ENCODE measurements around the gene CUX1.

DNA sequence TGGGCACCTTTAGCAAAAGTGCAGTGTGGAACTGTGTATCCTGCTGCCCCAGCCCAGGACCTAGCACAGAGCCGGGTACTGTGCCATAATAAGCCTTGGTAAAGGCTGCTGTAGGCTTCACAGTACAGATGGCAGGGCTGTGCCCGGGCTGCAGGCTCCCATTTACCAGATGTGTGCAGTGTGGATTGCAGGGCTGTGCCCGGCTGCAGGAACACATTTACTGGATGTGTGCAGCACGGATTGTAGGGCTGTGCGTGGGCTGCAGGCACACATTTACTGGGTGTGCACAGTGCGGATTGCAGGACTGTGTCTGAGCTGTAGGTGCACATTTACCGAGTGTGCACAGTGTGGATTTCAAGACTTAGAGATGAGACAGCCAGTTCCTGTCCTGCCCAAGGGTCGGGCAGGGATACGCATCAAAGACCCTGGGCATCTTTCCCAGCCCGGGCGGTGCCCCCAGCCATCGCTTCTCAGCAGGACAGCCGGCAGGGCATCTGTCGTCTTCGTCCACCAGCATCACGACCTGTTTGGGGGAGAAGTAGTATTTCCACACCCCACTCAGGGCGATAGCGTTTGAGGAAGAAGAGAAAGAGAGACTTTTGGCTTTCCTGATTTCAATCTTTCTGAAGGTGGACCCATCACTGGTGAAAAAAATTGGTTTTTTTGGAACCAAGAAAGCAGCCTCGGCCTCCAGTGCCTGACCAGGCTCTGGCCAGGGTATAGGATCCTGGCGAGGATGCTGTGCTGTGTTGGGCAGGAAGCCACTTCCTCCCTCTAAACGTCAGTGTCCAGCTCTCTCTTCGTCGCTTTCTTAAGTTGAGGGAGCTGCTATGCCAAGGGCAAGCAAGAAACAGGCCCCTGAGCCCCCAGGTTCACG lies 180.8 kb downstream of the CUX1 start:
- TF ChIP-seq, protein P1, sequence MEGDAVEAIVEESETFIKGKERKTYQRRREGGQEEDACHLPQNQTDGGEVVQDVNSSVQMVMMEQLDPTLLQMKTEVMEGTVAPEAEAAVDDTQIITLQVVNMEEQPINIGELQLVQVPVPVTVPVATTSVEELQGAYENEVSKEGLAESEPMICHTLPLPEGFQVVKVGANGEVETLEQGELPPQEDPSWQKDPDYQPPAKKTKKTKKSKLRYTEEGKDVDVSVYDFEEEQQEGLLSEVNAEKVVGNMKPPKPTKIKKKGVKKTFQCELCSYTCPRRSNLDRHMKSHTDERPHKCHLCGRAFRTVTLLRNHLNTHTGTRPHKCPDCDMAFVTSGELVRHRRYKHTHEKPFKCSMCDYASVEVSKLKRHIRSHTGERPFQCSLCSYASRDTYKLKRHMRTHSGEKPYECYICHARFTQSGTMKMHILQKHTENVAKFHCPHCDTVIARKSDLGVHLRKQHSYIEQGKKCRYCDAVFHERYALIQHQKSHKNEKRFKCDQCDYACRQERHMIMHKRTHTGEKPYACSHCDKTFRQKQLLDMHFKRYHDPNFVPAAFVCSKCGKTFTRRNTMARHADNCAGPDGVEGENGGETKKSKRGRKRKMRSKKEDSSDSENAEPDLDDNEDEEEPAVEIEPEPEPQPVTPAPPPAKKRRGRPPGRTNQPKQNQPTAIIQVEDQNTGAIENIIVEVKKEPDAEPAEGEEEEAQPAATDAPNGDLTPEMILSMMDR (IDR thresholded peaks at IDR 0.05; ENCODE audit: low read depth, low read length, poor library complexity, severe bottlenecking): no peak
- TF ChIP-seq EZH2phosphoT487 (IDR thresholded peaks at IDR 0.05; ENCODE audit: borderline replicate concordance, low read length): no peak
